ENCODE data around the gene SLC9A9. TPM values are rescaled to one million over a fixed set of nuclear protein-coding genes. Genes with fewer than 3 reads are reported as not detected.
"Not testable (repeated sequence)": the region's sequence is repeated elsewhere in the genome, so short reads cannot be mapped to it uniquely, and the experiment has no call there.

SLC9A9 gene
- total RNA-seq, 1 donor from 2014 or later, result 3.0 TPM

GRCh38 chr3:143436231-143436930 is 411.9 kb downstream of the SLC9A9 start:
- H3K27me3 ChIP-seq (ENCODE audit: control insufficient read depth, insufficient read depth, low read length), result no peaks in the 10 kb centered on the region
- no peak for DNase-seq (ENCODE audit: low read depth)
- TF ChIP-seq CTCF (IDR thresholded peaks at IDR 0.05; ENCODE audit: insufficient read depth, low read length, poor library complexity, severe bottlenecking), result no peak
- H3K4me3 ChIP-seq (ENCODE audit: low read depth, low read length), result no peak overlapping the region
- no peaks in the 10 kb centered on the region for H3K36me3 ChIP-seq (ENCODE audit: control insufficient read depth, insufficient read depth, low read length)

- Histone ChIP-seq H3K36me3 (ENCODE audit: control insufficient read depth, insufficient read depth, low read length) (no peaks in the 10 kb centered on the region), H3K4me3 (ENCODE audit: low read depth, low read length) (no peak overlapping the region), H3K27me3 (ENCODE audit: control insufficient read depth, insufficient read depth, low read length) (no peaks in the 10 kb centered on the region)
- peak; percentile 47 for TF ChIP-seq CTCF (IDR thresholded peaks at IDR 0.05; ENCODE audit: insufficient read depth, low read length, poor library complexity, severe bottlenecking)
- DNase-seq (ENCODE audit: low read depth), result no peak
Measured at GRCh38 chr3:143433787-143434378, 414.4 kb downstream of the SLC9A9 start.

- H3K36me3 ChIP-seq (ENCODE audit: control insufficient read depth, insufficient read depth, low read length); DNase-seq (ENCODE audit: low read depth): not testable (repeated sequence)
Measured at GRCh38 chr3:143431298-143431697, 417.0 kb downstream of the SLC9A9 start.

GRCh38 chr3:143430568-143430967 is 417.7 kb downstream of the SLC9A9 start:
- Histone ChIP-seq H3K27me3 (ENCODE audit: control insufficient read depth, insufficient read depth, low read length) (no peaks in the 10 kb centered on the region), H3K4me3 (ENCODE audit: low read depth, low read length) (no peak overlapping the region), H3K36me3 (ENCODE audit: control insufficient read depth, insufficient read depth, low read length) (no peaks in the 10 kb centered on the region)
- TF ChIP-seq CTCF (IDR thresholded peaks at IDR 0.05; ENCODE audit: insufficient read depth, low read length, poor library complexity, severe bottlenecking), result no peak
- no peak for DNase-seq (ENCODE audit: low read depth)

More at GRCh38 chr3:143431298-143431697, 417.0 kb downstream of the SLC9A9 start:
- not testable (repeated sequence) for H3K4me3 ChIP-seq (ENCODE audit: low read depth, low read length); H3K27me3 ChIP-seq (ENCODE audit: control insufficient read depth, insufficient read depth, low read length)

- DNase-seq (ENCODE audit: low read depth), result no peak
- Histone ChIP-seq H3K27me3 (ENCODE audit: control insufficient read depth, insufficient read depth, low read length) (no peaks in the 10 kb centered on the region), H3K4me3 (ENCODE audit: low read depth, low read length) (no peak overlapping the region), H3K36me3 (ENCODE audit: control insufficient read depth, insufficient read depth, low read length) (no peaks in the 10 kb centered on the region)
- TF ChIP-seq CTCF (IDR thresholded peaks at IDR 0.05; ENCODE audit: insufficient read depth, low read length, poor library complexity, severe bottlenecking), result no peak
Measured at GRCh38 chr3:143429628-143430514, 418.4 kb downstream of the SLC9A9 start.

GRCh38 chr3:143428294-143428693 is 420.0 kb downstream of the SLC9A9 start:
- H3K36me3 ChIP-seq (ENCODE audit: control insufficient read depth, insufficient read depth, low read length), result no peaks in the 10 kb centered on the region
- no peak overlapping the region for H3K4me3 ChIP-seq (ENCODE audit: low read depth, low read length)
- no peak for TF ChIP-seq CTCF (IDR thresholded peaks at IDR 0.05; ENCODE audit: insufficient read depth, low read length, poor library complexity, severe bottlenecking)
- H3K27me3 ChIP-seq (ENCODE audit: control insufficient read depth, insufficient read depth, low read length), result no peaks in the 10 kb centered on the region
- DNase-seq (ENCODE audit: low read depth), result no peak
